HepG2 (cell line): ENCODE results near the gene SLC50A1. TPM values are rescaled to one million over a fixed set of nuclear protein-coding genes. Genes with fewer than 3 reads are reported as not detected.

ENCODE experiments used
- BORCS8-MEF2B ChIP-seq: sonication (generic); formaldehyde crosslinking; IDR thresholded peaks from 2 replicates; pipeline ENCODE4 v1.8.0; 2022; ENCODE audit warnings: mild to moderate bottlenecking, missing genetic modification reagents
- CCDC6 ChIP-seq: sonication (generic); formaldehyde crosslinking; IDR thresholded peaks from 2 replicates; pipeline ENCODE4 v1.8.1; 2022; ENCODE audit warnings: mild to moderate bottlenecking, missing genetic modification reagents, moderate library complexity
- HMGA1 ChIP-seq: sonication (generic); formaldehyde crosslinking; conservative IDR thresholded peaks from 2 replicates; pipeline ENCODE4 v1.4.0; 2020; ENCODE audit warnings: missing genetic modification reagents
- KLF9 ChIP-seq: IDR thresholded peaks from 2 replicates; pipeline ENCODE4 v1.6.1; 2016; ENCODE audit warnings: low read depth
- MED8 ChIP-seq: sonication (generic); formaldehyde crosslinking; IDR thresholded peaks from 2 replicates; pipeline ENCODE4 v1.8.1; 2023; ENCODE audit warnings: mild to moderate bottlenecking, missing genetic modification reagents; ENCODE audit not compliant: insufficient replicate concordance
- MXD4 ChIP-seq: IDR thresholded peaks from 2 replicates; pipeline ENCODE4 v1.6.1; 2016; ENCODE audit warnings: mild to moderate bottlenecking, missing biosample characterization, missing genetic modification reagents
- MYNN ChIP-seq: sonication (generic); formaldehyde crosslinking; IDR thresholded peaks from 2 replicates; pipeline ENCODE4 v1.4.0; 2020; ENCODE audit warnings: mild to moderate bottlenecking, low read depth, missing genetic modification reagents
- SIN3A ChIP-seq: IDR thresholded peaks from 2 replicates; pipeline ENCODE4 v1.6.1; 2011; ENCODE audit warnings: low read depth, mild to moderate bottlenecking, control low read depth, low read length, borderline replicate concordance
- ZNF235 ChIP-seq: sonication (generic); formaldehyde crosslinking; IDR thresholded peaks from 2 replicates; pipeline ENCODE4 v1.8.1; 2023; ENCODE audit warnings: mild to moderate bottlenecking, missing genetic modification reagents, borderline replicate concordance
- ZNF678 ChIP-seq: sonication (generic); formaldehyde crosslinking; IDR thresholded peaks from 2 replicates; pipeline ENCODE4 v1.4.0; 2020; ENCODE audit warnings: mild to moderate bottlenecking, missing genetic modification reagents
- ZNF768 ChIP-seq: sonication (generic); formaldehyde crosslinking; IDR thresholded peaks from 2 replicates; pipeline ENCODE4 v1.4.0; 2020; ENCODE audit warnings: missing genetic modification reagents
- polyA plus RNA-seq, 8 experiments: library from polyadenylated mRNA; depleted of rRNA in 3 of 8; stranded (reverse) in 7 of 8; unstranded in 1 of 8; fragments of >200 nt; fragmentation: Illumina TruSeq in 4 of 8; extraction: Trizol in 4 of 8; gene quantifications; 2 replicates each; pipeline versions ENCODE4 v1.2.1 to v1.2.3, GENCODE V29; 2011 to 2016; ENCODE audit warnings: low read depth in 4 of 8, missing spikeins in 1 of 8, mixed read lengths in 1 of 8; ENCODE audit not compliant: insufficient read depth in 1 of 8
- total RNA-seq, 5 experiments: library from RNA; depleted of rRNA; stranded (reverse); fragments of >200 nt; fragmentation: Illumina TruSeq; extraction: Trizol; gene quantifications; 2 replicates each; pipeline ENCODE4 v1.2.3, GENCODE V29; 2016; ENCODE audit warnings: low read depth in 1 of 5
- TF ChIP-seq, protein P1 (sequence below): sonication (generic); formaldehyde crosslinking; IDR thresholded peaks from 2 replicates; pipeline ENCODE4 v1.5.1; 2020; ENCODE audit warnings: missing genetic modification reagents, mild to moderate bottlenecking, borderline replicate concordance
- TF ChIP-seq, protein P2 (sequence below): sonication (generic); formaldehyde crosslinking; IDR thresholded peaks from 2 replicates; pipeline ENCODE4 v1.8.1; 2023; ENCODE audit warnings: mild to moderate bottlenecking, moderate library complexity, missing genetic modification reagents
- TF ChIP-seq, protein P3 (sequence below): sonication (generic); formaldehyde crosslinking; IDR thresholded peaks from 2 replicates; pipeline ENCODE4 v1.4.0; 2020; ENCODE audit warnings: missing genetic modification reagents
- TF ChIP-seq, protein P4 (sequence below): sonication (generic); formaldehyde crosslinking; IDR thresholded peaks from 2 replicates; pipeline ENCODE4 v1.5.1; 2020; ENCODE audit warnings: missing genetic modification reagents, mild to moderate bottlenecking, borderline replicate concordance
- TF ChIP-seq, protein P5 (sequence below), 2 experiments: sonication (generic) in 1 of 2; formaldehyde crosslinking in 1 of 2; IDR thresholded peaks; 2 replicates each; pipeline versions ENCODE4 v1.5.1 to v1.6.1; 2011 to 2020; ENCODE audit warnings: borderline replicate concordance in 1 of 2, low read depth in 1 of 2, low read length in 1 of 2, mild to moderate bottlenecking in 1 of 2, missing genetic modification reagents in 1 of 2, moderate library complexity in 1 of 2
- TF ChIP-seq, protein P6 (sequence below): sonication (generic); formaldehyde crosslinking; IDR thresholded peaks from 2 replicates; pipeline ENCODE4 v1.4.0; 2020; ENCODE audit warnings: mild to moderate bottlenecking, missing genetic modification reagents, borderline replicate concordance

The SLC50A1 gene
- total and polyA plus RNA-seq, 2 of the 13 experiments (the other 11 are each of a cell fraction or from before 2014, with no cell fraction given): 22.5 to 46.8 TPM

DNA sequence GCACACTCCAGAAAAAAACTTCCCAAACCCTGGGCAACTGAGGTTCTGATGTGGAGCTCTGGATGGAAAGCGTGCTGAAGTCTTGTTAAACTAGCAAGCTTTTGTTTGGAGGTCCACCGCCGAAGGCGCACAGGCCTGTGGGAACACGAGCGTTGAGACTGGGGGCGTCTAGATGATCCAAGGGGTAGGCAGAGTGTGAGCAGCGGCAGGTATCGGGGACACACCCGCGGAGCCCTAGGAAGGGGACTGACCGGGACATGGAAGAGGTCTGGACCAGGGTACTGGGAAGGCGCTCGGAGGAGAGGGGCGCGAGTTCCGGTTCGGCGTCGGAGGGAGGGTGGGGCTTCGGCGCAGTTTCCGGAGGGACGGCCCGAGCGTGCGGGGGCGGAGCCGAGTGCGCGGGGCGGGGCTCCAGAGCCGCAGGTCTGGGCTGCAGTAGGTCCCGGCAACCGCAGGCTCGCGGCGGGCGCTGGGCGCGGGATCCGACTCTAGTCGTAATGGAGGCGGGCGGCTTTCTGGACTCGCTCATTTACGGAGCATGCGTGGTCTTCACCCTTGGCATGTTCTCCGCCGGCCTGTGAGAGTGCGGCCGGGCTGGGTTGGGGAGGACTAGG, at the start of gene SLC50A1 (continued):
- TF ChIP-seq, protein P1, sequence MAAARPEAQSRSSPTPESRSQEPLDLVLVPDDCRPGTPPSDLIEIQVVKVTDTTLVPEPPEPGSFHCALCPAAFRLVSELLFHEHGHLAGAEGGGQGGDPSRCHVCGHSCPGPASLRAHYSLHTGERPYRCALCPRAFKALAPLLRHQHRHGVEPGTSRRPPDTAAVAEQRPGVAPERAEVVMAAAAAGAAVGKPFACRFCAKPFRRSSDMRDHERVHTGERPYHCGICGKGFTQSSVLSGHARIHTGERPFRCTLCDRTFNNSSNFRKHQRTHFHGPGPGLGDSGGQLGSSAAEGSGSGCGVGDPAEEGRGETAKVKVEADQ: peak; percentile 80; the same call in 1 of the 2 replicates
- TF ChIP-seq, protein P2, sequence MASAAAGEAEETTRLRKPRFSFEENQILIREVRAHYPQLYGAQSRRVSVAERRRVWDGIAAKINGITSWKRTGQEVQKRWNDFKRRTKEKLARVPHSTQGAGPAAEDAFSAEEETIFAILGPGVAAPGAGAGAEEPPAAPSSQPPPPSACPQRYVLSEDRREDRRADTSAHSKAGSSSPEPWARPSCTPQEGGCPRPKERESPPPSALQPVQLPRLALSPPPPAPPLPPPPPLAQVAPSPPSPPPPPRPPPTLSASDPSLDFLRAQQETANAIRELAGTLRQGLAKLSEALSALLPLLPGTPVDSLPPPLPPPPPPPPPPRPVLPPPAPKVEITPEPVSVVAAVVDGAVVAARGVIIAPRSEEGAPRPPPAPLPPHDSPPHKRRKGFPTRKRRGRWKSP (CRISPR knock-in tag): peak; percentile 27; the same call in 1 of the 2 replicates
- TF ChIP-seq MYNN (no peak), HMGA1 (no peak), ZNF678 (peak; percentile 59; the same call in 1 of the 2 replicates), CCDC6 (CRISPR knock-in tag) (0 out of 2 replicates have a peak, but pooled peaks have one; percentile 15), ZNF235 (CRISPR knock-in tag) (peak; percentile 83; the same call in 1 of the 2 replicates), SIN3A (peak; percentile 63; the same call in 1 of the 2 replicates), KLF9 (CRISPR knock-in tag) (no peak; the same call in 1 of the 2 replicates), BORCS8-MEF2B (CRISPR knock-in tag) (peak; percentile 39; the same call in 1 of the 2 replicates), MXD4 (CRISPR knock-in tag) (peak; percentile 76; the same call in 1 of the 2 replicates), MED8 (CRISPR knock-in tag) (peak; percentile 17), ZNF768 (CRISPR knock-in tag) (peak; percentile 10; the same call in 1 of the 2 replicates)
- TF ChIP-seq, protein P3, sequence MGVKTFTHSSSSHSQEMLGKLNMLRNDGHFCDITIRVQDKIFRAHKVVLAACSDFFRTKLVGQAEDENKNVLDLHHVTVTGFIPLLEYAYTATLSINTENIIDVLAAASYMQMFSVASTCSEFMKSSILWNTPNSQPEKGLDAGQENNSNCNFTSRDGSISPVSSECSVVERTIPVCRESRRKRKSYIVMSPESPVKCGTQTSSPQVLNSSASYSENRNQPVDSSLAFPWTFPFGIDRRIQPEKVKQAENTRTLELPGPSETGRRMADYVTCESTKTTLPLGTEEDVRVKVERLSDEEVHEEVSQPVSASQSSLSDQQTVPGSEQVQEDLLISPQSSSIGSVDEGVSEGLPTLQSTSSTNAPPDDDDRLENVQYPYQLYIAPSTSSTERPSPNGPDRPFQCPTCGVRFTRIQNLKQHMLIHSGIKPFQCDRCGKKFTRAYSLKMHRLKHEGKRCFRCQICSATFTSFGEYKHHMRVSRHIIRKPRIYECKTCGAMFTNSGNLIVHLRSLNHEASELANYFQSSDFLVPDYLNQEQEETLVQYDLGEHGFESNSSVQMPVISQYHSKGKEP: peak; percentile 54; the same call in 1 of the 2 replicates
- TF ChIP-seq, protein P4, sequence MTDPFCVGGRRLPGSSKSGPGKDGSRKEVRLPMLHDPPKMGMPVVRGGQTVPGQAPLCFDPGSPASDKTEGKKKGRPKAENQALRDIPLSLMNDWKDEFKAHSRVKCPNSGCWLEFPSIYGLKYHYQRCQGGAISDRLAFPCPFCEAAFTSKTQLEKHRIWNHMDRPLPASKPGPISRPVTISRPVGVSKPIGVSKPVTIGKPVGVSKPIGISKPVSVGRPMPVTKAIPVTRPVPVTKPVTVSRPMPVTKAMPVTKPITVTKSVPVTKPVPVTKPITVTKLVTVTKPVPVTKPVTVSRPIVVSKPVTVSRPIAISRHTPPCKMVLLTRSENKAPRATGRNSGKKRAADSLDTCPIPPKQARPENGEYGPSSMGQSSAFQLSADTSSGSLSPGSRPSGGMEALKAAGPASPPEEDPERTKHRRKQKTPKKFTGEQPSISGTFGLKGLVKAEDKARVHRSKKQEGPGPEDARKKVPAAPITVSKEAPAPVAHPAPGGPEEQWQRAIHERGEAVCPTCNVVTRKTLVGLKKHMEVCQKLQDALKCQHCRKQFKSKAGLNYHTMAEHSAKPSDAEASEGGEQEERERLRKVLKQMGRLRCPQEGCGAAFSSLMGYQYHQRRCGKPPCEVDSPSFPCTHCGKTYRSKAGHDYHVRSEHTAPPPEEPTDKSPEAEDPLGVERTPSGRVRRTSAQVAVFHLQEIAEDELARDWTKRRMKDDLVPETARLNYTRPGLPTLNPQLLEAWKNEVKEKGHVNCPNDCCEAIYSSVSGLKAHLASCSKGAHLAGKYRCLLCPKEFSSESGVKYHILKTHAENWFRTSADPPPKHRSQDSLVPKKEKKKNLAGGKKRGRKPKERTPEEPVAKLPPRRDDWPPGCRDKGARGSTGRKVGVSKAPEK (CRISPR knock-in tag): peak; percentile 35
- TF ChIP-seq, protein P5, sequence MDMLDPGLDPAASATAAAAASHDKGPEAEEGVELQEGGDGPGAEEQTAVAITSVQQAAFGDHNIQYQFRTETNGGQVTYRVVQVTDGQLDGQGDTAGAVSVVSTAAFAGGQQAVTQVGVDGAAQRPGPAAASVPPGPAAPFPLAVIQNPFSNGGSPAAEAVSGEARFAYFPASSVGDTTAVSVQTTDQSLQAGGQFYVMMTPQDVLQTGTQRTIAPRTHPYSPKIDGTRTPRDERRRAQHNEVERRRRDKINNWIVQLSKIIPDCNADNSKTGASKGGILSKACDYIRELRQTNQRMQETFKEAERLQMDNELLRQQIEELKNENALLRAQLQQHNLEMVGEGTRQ (IDR thresholded peaks at IDR 0.05; ENCODE audit: low read depth, low read length): no peak
- TF ChIP-seq, protein P5 (CRISPR knock-in tag; IDR thresholded peaks at IDR 0.05; ENCODE audit: borderline replicate concordance): no peak; the same call in 1 of the 2 replicates
- TF ChIP-seq, protein P6, sequence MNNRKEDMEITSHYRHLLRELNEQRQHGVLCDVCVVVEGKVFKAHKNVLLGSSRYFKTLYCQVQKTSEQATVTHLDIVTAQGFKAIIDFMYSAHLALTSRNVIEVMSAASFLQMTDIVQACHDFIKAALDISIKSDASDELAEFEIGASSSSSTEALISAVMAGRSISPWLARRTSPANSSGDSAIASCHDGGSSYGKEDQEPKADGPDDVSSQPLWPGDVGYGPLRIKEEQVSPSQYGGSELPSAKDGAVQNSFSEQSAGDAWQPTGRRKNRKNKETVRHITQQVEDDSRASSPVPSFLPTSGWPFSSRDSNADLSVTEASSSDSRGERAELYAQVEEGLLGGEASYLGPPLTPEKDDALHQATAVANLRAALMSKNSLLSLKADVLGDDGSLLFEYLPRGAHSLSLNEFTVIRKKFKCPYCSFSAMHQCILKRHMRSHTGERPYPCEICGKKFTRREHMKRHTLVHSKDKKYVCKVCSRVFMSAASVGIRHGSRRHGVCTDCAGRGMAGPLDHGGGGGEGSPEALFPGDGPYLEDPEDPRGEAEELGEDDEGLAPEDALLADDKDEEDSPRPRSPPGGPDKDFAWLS (CRISPR knock-in tag): peak; percentile 89; the same call in 1 of the 2 replicates
